Stimulated activated CD4-positive, alpha-beta T cell treated with anti-CD3 and anti-CD28 coated beads, TNF-alpha, amount 100 ng/mL, for 24 hours (primary cell): Measurements from ENCODE around the gene STRADB.
"Not testable (repeated sequence)": the region's sequence is repeated elsewhere in the genome, so short reads cannot be mapped to it uniquely, and the experiment has no call there.

ENCODE experiments used
- DNase-seq, 3 experiments: peaks; one replicate each; pipeline ENCODE4 v3.0.0-alpha.2; 2020; ENCODE audit warnings: low read depth in 3 of 3

The STRADB gene

DNA sequence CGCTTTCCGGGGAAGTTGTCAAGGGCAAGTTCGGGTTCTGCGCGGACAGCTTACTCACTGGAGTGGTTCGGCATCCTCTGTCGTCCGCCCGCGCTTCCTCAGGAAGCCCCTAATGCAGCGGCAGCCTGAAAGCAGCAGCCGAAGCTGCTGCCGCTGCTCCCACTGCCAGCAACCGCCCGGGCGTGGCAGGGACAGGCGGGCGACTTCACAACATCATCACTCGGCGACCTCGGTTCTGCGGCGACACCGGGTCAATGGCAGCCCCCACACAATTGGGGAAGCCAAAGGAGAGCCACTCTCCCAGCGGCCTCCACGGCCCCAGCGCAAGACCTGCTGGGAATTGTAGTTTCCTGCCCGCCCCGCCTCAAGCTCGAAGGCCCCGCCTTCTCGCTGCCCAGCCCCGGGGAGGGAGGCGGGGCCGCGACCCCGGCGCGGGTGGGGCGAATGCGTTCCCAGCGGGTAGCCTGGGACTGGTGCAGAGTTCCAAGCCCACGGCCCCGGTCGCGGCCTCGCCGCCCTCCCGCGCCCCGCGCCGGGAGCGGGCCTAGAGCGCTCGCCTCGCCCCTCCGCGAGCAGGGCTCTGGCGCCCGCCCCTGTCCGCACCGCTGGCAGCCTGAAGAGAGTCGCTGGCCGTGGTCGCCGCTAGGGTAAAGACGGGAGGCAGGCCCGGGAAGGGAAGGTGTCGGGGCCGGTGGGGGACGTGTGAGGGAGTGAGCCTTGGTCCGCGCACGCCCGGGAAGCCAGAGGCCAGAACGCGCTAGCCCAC, at the start of gene STRADB, which contains the start of gene TRAK2:
Gene STRADB, plus strand, starts transcription at position 449 of the 766 bp plus-strand sequence. CDS start 3,101 bp downstream, outside the sequence.
Gene TRAK2, minus strand, starts transcription at position 167 of the 766 bp plus-strand sequence. CDS start 30,951 bp downstream, outside the sequence.
- peak; percentile 88 to 95 (median 93) for DNase-seq

DNA sequence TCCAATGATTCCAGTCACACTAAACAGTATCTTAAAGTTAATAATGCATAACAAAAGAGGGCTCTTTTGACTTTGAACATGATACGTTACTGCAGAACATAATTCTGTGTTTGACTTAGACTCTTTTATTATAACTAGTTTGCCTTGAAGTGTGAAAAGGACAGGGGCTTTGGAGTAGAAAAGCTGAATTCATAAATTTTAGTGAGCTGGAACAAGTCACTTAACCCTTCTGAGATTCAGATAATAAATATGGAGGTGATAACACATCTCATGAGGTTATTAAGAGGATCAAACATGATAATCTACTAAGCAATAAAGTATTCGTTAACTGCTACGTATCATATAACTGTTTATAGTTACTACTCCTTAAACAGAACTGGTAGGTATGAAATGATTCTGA, 49.7 kb upstream of the STRADB start:
- no peak for DNase-seq

- no peak for DNase-seq
Measured at GRCh38 chr2:201402651-201403562, 48.6 kb upstream of the STRADB start.

DNA sequence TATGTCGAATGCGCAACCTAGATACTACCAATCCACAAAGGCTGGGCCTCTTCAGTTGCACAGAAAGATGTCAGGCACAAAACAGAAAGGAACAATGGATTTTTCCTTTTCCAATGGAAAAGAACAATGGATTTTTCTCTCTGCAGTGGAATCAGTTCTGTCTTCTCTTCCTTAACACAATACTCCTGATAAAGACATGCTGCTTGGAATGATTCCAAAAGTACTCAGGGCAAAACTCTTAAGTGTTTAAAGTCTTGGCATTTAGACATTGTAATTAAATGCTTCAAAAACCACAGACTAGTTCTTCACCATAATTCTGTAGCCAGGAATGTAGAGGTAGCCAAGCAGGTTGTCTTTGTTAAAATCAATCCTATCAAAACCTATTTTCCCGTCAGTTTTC, 47.7 kb upstream of the STRADB start:
- no peak for DNase-seq

- DNase-seq: no peak
Measured at GRCh38 chr2:201404699-201405280, 46.8 kb upstream of the STRADB start.

- DNase-seq: no peak
Measured at GRCh38 chr2:201406077-201406662, 45.4 kb upstream of the STRADB start.

GRCh38 chr2:201407265-201407664, 44.3 kb upstream of the STRADB start:
- DNase-seq: no peak

- DNase-seq: no peak
Measured at GRCh38 chr2:201408931-201409330, 42.6 kb upstream of the STRADB start.

GRCh38 chr2:201411421-201411820, 40.1 kb upstream of the STRADB start:
- no peak for DNase-seq

DNA sequence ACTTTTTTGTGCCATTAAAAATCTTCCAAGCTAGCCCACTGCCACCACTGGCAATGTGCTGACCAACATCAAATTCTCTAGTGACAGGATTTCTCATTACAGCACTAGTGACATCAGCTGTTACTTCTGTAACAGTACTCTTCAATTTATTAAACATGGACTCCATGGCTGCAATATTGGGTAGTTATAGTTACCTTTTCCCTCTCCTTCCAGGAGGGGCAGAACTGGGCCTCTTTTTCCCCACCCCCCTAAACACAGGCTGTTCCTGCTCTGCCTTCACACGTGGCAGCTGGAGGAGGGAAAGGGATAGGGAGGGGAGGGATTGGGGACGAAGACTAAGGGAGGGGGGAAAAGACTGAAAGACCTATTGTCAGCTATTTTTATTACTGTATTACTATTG, 38.4 kb upstream of the STRADB start:
- DNase-seq: no peak

- no peak for DNase-seq
Measured at GRCh38 chr2:201413552-201413951, 38.0 kb upstream of the STRADB start.

- DNase-seq: no peak
Measured at GRCh38 chr2:201414099-201415023, 37.2 kb upstream of the STRADB start.

GRCh38 chr2:201415149-201415548, 36.4 kb upstream of the STRADB start:
- no peak for DNase-seq

DNA sequence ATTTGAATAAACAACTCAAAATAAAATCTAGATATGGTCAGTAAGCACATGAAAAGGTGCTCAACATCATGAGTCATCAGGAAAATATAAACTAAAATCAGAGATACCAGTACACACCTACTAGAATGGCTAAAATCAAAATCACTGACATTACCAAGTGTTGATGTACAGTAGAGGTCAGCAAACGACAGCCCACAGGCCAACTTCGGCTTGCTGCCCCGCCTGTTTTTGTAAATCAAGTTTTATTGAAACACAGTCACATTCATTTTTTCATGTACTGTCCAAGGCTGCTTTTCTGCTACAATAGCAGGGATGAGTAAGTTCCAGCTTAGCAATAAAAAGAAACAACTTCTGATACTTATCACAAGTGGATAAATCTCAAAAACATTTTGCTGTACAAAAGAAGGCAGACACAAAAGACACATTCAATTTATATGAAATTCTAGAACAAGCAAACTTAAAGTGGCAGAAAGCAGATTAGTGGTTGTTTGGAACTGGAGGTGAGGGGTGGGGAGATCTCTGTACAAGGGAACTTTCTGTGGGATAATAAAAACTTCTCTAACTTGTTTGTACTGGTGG, 32.4 kb upstream of the STRADB start:
- DNase-seq: no peak

GRCh38 chr2:201419986-201420385, 31.6 kb upstream of the STRADB start:
- DNase-seq: no peak

GRCh38 chr2:201420442-201421113, 31.0 kb upstream of the STRADB start:
- DNase-seq: no peak

- DNase-seq: no peak
Measured at GRCh38 chr2:201425952-201426351, 25.6 kb upstream of the STRADB start.

- not testable (repeated sequence) for DNase-seq
Measured at GRCh38 chr2:201428366-201428765, 23.2 kb upstream of the STRADB start.

GRCh38 chr2:201429835-201430234, 21.7 kb upstream of the STRADB start:
- DNase-seq: not testable (repeated sequence)

DNA sequence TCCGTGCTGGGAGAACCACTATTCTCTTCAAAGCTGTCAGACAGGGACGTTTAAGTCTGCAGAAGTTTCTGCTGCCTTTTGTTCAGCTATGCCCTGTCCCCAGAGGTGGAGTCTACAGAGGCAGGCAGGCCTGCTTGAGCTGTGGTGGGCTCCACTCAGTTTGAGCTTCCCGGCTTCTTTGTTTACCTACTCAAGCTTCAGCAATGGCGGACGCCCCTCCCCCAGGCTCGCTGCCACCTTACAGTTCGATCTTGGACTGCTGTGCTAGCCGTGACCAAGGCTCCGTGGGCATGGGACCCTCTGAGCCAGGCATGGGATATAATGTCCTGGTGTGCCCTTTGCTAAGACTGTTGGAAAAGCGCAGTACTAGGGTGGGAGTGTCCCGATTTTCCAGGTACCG, 21.2 kb upstream of the STRADB start:
- not testable (repeated sequence) for DNase-seq
